IMR-90 (cell line): ENCODE measurements around the gene GATA5.

Experiments used
- BHLHE40 ChIP-seq: fragments of 150-350 bp; IDR thresholded peaks from 2 replicates; pipeline ENCODE4 v1.6.1; 2016; ENCODE audit warnings: mild to moderate bottlenecking, low read depth, low read length
- CEBPB ChIP-seq: IDR thresholded peaks from 2 replicates; pipeline ENCODE4 v1.6.1; 2012; ENCODE audit warnings: low read depth, low read length, improper control_type of control experiment
- CHD1 ChIP-seq: IDR thresholded peaks from 2 replicates; pipeline ENCODE4 v1.6.1; 2012; ENCODE audit warnings: low read depth, low read length, improper control_type of control experiment
- CTCF ChIP-seq: conservative IDR thresholded peaks from 2 replicates; pipeline ENCODE4 v1.5.1; 2012; ENCODE audit warnings: mild to moderate bottlenecking, low read depth, low read length, improper control_type of control experiment
- FOS ChIP-seq: fragments of 150-350 bp; IDR thresholded peaks from 2 replicates; pipeline ENCODE4 v1.6.1; 2016; ENCODE audit warnings: low read depth, low read length
- NFE2L2 ChIP-seq: fragments of 150-350 bp; IDR thresholded peaks from 2 replicates; pipeline ENCODE4 v1.6.1; 2016; ENCODE audit warnings: low read depth, mild to moderate bottlenecking, low read length
- POLR2A ChIP-seq: IDR thresholded peaks from 2 replicates; pipeline ENCODE4 v1.6.1; 2012; ENCODE audit warnings: mild to moderate bottlenecking, low read depth, low read length
- RAD21 ChIP-seq: IDR thresholded peaks from 2 replicates; pipeline ENCODE4 v1.6.1; 2012; ENCODE audit warnings: low read length, improper control_type of control experiment
- RCOR1 ChIP-seq: IDR thresholded peaks from 2 replicates; pipeline ENCODE4 v1.6.1; 2012; ENCODE audit warnings: mild to moderate bottlenecking, low read length, improper control_type of control experiment; ENCODE audit not compliant: insufficient replicate concordance
- RFX5 ChIP-seq: IDR thresholded peaks from 2 replicates; pipeline ENCODE4 v1.8.0; 2012; ENCODE audit warnings: low read depth, mild to moderate bottlenecking, low read length, moderate library complexity
- SMC3 ChIP-seq: fragments of 150-350 bp; IDR thresholded peaks from 2 replicates; pipeline ENCODE4 v1.6.1; 2016; ENCODE audit warnings: low read depth, mild to moderate bottlenecking, antibody characterized with exemption, low read length, moderate library complexity
- USF2 ChIP-seq: fragments of 150-350 bp; IDR thresholded peaks from 2 replicates; pipeline ENCODE4 v1.6.1; 2017; ENCODE audit warnings: mild to moderate bottlenecking, antibody characterized with exemption, low read length, low read depth

- no peak for TF ChIP-seq CTCF
- TF ChIP-seq RAD21, result no peak
- TF ChIP-seq FOS, result no peak
- TF ChIP-seq USF2, result no peak
- TF ChIP-seq POLR2A, result no peak
- no peak for TF ChIP-seq BHLHE40
- TF ChIP-seq RCOR1, result no peak
- TF ChIP-seq CEBPB, result no peak
- no peak for TF ChIP-seq RFX5
- TF ChIP-seq CHD1, result no peak
- no peak for TF ChIP-seq SMC3
- TF ChIP-seq NFE2L2, result no peak
These were observed 44.8 kb downstream of the GATA5 start for GRCh38 chr20:62430866-62431447.
